Liver (tissue), 3 donors: Measurements from ENCODE around the gene AKT2.

Source experiments
- FOXA1 ChIP-seq: IDR thresholded peaks from 2 replicates; pipeline ENCODE4 v1.6.1; 2016; ENCODE audit warnings: antibody characterized with exemption
- GABPA ChIP-seq, 2 donors: IDR thresholded peaks in 1 of 2; conservative IDR thresholded peaks in 1 of 2; 2 replicates each; pipeline ENCODE4 v1.6.1; 2016; ENCODE audit warnings: antibody characterized with exemption in 2 of 2, mild to moderate bottlenecking in 1 of 2, moderate library complexity in 1 of 2
- HNF4G ChIP-seq: IDR thresholded peaks from 2 replicates; pipeline ENCODE4 v1.6.1; 2016; ENCODE audit warnings: antibody characterized with exemption
- JUND ChIP-seq, 2 donors: IDR thresholded peaks; 2 replicates each; pipeline ENCODE4 v1.6.1; 2016; ENCODE audit warnings: antibody characterized with exemption in 2 of 2
- NR2F2 ChIP-seq: IDR thresholded peaks from 2 replicates; pipeline ENCODE4 v1.6.1; 2016; ENCODE audit warnings: antibody characterized with exemption
- RAD21 ChIP-seq, 2 donors: IDR thresholded peaks; 2 replicates each; pipeline ENCODE4 v1.6.1; 2016; ENCODE audit warnings: antibody characterized with exemption in 2 of 2, mild to moderate bottlenecking in 2 of 2
- SP1 ChIP-seq: IDR thresholded peaks from 2 replicates; pipeline ENCODE4 v1.6.1; 2018; ENCODE audit warnings: antibody characterized with exemption, mild to moderate bottlenecking
- TAF1 ChIP-seq: conservative IDR thresholded peaks from 2 replicates; pipeline ENCODE4 v1.6.1; 2016; ENCODE audit warnings: antibody characterized with exemption, mild to moderate bottlenecking
- YY1 ChIP-seq: IDR thresholded peaks from 2 replicates; pipeline ENCODE4 v1.6.1; 2016; ENCODE audit warnings: antibody characterized with exemption, mild to moderate bottlenecking
- TF ChIP-seq, protein P1 (sequence below): fragments of 150-350 bp; IDR thresholded peaks from 2 replicates; pipeline ENCODE4 v1.5.1; 2017; ENCODE audit warnings: improper control_type of control experiment, low read depth, low read length; ENCODE audit not compliant: missing input control
- TF ChIP-seq, protein P2 (sequence below): IDR thresholded peaks from 2 replicates; pipeline ENCODE4 v1.6.1; 2016; ENCODE audit warnings: antibody characterized with exemption
- TF ChIP-seq, protein P3 (sequence below): IDR thresholded peaks from 2 replicates; pipeline ENCODE4 v1.6.1; 2016; ENCODE audit warnings: antibody characterized with exemption
- TF ChIP-seq, protein P4 (sequence below): IDR thresholded peaks from 2 replicates; pipeline ENCODE4 v1.6.1; 2016; ENCODE audit warnings: antibody characterized with exemption, mild to moderate bottlenecking
- TF ChIP-seq, protein P5 (sequence below): IDR thresholded peaks from 2 replicates; pipeline ENCODE4 v1.6.1; 2016; ENCODE audit warnings: antibody characterized with exemption
- donor health status: healthy.
- donor health status: healthy.

DNA sequence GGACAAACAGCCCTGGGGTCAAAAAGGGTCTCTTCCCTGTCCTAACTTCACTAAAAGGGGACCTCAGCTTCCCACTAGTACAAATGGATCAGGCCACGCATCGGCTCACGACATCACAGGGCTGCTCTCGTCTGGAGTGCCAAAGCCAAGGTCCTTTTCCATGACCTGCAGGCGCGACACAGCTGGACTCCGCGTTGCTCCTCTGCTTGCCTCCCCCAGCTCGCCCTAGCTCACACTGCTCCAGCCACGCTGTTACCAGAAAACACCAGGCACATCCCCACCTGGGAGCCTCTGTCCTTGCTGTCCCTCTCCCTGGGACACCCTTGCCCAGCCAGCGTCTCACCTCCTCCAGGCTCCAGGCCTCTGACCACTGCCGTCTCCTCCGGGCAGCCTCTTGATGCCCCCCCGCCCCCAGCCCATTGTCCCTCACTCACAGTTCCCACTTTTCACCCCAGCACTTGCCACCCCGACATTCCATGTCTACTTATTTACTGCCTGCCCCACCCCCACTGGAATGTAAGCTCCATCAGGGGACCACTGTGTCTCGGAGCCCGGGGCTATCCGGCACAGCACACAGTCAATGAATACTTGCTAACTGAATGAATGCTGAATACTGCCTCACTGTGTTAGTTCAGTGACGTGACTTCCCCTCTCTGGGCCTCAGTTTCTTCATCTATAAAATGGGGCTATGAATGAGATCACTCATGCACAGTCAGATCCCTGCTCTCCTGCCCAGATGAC is 20.7 kb downstream of the AKT2 start:
- TF ChIP-seq, protein P1, sequence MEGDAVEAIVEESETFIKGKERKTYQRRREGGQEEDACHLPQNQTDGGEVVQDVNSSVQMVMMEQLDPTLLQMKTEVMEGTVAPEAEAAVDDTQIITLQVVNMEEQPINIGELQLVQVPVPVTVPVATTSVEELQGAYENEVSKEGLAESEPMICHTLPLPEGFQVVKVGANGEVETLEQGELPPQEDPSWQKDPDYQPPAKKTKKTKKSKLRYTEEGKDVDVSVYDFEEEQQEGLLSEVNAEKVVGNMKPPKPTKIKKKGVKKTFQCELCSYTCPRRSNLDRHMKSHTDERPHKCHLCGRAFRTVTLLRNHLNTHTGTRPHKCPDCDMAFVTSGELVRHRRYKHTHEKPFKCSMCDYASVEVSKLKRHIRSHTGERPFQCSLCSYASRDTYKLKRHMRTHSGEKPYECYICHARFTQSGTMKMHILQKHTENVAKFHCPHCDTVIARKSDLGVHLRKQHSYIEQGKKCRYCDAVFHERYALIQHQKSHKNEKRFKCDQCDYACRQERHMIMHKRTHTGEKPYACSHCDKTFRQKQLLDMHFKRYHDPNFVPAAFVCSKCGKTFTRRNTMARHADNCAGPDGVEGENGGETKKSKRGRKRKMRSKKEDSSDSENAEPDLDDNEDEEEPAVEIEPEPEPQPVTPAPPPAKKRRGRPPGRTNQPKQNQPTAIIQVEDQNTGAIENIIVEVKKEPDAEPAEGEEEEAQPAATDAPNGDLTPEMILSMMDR, result no peak
- TF ChIP-seq, protein P2, sequence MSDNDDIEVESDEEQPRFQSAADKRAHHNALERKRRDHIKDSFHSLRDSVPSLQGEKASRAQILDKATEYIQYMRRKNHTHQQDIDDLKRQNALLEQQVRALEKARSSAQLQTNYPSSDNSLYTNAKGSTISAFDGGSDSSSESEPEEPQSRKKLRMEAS, result no peak
- TF ChIP-seq YY1 (no peak), JUND (IDR thresholded peaks at IDR 0.05) (no peak), HNF4G (no peak), FOXA1 (no peak), RAD21 (IDR thresholded peaks at IDR 0.05) (no peak), SP1 (no peak), GABPA (IDR thresholded peaks at IDR 0.05 in 1 of 2, conservative IDR thresholded peaks at IDR 0.05 in 1 of 2) (no peak), NR2F2 (no peak), TAF1 (no peak)
- TF ChIP-seq, protein P3, sequence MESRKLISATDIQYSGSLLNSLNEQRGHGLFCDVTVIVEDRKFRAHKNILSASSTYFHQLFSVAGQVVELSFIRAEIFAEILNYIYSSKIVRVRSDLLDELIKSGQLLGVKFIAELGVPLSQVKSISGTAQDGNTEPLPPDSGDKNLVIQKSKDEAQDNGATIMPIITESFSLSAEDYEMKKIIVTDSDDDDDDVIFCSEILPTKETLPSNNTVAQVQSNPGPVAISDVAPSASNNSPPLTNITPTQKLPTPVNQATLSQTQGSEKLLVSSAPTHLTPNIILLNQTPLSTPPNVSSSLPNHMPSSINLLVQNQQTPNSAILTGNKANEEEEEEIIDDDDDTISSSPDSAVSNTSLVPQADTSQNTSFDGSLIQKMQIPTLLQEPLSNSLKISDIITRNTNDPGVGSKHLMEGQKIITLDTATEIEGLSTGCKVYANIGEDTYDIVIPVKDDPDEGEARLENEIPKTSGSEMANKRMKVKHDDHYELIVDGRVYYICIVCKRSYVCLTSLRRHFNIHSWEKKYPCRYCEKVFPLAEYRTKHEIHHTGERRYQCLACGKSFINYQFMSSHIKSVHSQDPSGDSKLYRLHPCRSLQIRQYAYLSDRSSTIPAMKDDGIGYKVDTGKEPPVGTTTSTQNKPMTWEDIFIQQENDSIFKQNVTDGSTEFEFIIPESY, result no peak
- TF ChIP-seq, protein P4, sequence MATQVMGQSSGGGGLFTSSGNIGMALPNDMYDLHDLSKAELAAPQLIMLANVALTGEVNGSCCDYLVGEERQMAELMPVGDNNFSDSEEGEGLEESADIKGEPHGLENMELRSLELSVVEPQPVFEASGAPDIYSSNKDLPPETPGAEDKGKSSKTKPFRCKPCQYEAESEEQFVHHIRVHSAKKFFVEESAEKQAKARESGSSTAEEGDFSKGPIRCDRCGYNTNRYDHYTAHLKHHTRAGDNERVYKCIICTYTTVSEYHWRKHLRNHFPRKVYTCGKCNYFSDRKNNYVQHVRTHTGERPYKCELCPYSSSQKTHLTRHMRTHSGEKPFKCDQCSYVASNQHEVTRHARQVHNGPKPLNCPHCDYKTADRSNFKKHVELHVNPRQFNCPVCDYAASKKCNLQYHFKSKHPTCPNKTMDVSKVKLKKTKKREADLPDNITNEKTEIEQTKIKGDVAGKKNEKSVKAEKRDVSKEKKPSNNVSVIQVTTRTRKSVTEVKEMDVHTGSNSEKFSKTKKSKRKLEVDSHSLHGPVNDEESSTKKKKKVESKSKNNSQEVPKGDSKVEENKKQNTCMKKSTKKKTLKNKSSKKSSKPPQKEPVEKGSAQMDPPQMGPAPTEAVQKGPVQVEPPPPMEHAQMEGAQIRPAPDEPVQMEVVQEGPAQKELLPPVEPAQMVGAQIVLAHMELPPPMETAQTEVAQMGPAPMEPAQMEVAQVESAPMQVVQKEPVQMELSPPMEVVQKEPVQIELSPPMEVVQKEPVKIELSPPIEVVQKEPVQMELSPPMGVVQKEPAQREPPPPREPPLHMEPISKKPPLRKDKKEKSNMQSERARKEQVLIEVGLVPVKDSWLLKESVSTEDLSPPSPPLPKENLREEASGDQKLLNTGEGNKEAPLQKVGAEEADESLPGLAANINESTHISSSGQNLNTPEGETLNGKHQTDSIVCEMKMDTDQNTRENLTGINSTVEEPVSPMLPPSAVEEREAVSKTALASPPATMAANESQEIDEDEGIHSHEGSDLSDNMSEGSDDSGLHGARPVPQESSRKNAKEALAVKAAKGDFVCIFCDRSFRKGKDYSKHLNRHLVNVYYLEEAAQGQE, result no peak
- TF ChIP-seq, protein P5, sequence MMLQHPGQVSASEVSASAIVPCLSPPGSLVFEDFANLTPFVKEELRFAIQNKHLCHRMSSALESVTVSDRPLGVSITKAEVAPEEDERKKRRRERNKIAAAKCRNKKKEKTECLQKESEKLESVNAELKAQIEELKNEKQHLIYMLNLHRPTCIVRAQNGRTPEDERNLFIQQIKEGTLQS, result no peak
